ENCODE results near the gene CYP2E1.
"Not testable (repeated sequence)": the region's sequence is repeated elsewhere in the genome, so short reads cannot be mapped to it uniquely, and the experiment has no call there.

The CYP2E1 gene

DNA sequence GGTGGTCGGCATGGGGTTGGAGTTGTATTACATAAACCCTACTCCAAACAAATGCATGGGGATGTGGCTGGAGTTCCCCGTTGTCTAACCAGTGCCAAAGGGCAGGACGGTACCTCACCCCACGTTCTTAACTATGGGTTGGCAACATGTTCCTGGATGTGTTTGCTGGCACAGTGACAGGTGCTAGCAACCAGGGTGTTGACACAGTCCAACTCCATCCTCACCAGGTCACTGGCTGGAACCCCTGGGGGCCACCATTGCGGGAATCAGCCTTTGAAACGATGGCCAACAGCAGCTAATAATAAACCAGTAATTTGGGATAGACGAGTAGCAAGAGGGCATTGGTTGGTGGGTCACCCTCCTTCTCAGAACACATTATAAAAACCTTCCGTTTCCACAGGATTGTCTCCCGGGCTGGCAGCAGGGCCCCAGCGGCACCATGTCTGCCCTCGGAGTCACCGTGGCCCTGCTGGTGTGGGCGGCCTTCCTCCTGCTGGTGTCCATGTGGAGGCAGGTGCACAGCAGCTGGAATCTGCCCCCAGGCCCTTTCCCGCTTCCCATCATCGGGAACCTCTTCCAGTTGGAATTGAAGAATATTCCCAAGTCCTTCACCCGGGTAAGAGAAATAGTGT lies at the start of gene CYP2E1:
CYP2E1 (plus strand) TSS at position 407 of the 632 bp plus-strand sequence; CDS start at position 440, 33 bp downstream.
- in situ Hi-C loops (cut with MboI; ENCODE audit: low sequenced_read_pairs) = no loop called here
- H3K27me3 ChIP-seq (ENCODE audit: low read depth) = peaks cover 21% of the 10 kb centered on the region
- H3K4me1 ChIP-seq = peaks cover 3% of the 10 kb centered on the region; the same call in 1 of the 2 replicates
- no peaks in the 10 kb centered on the region for H3K36me3 ChIP-seq (replicated peaks)
- H3K4me3 ChIP-seq = no peak within 1 kb of the TSS
- no peak for DNase-seq (ENCODE audit: low spot score in 2 of 2)
- no peaks in the 10 kb centered on the region for H3K9me3 ChIP-seq

DNA sequence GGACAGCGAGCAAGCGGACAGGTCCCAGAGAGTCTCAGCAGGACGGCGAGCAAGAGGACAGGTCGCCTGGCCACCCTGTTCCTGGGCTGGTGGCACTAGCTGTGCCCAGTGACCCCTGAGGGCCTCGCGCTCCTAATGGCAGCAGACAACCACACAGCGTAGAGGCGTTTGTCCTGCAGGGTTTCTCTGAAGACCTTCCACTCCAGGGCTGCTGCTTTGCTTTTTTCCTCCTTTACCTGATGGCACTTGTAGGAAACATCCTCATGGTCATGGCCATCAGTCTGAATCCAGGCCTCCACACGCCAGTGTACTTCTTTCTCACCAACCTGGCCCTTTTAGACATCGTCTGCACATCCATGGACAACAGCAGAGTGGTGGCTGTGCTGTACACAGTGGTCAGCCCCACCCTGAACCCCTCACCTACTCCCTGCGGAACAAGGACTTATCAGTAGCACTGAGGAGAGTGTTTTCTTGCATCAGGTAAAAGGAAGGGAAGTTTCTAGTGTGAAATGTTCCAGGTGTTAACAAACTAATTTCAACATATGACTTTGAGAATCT lies 46.0 kb upstream of the CYP2E1 start:
- Histone ChIP-seq H3K9me3 (no peaks in the 10 kb centered on the region), H3K4me3 (no peak overlapping the region), H3K4me1 (no peaks in the 10 kb centered on the region), H3K36me3 (replicated peaks) (no peaks in the 10 kb centered on the region), H3K27me3 (ENCODE audit: low read depth) (peaks cover 11% of the 10 kb centered on the region)
- no peak for DNase-seq (ENCODE audit: low spot score in 2 of 2)
- in situ Hi-C loops (cut with MboI; ENCODE audit: low sequenced_read_pairs) = no loop called here

DNA sequence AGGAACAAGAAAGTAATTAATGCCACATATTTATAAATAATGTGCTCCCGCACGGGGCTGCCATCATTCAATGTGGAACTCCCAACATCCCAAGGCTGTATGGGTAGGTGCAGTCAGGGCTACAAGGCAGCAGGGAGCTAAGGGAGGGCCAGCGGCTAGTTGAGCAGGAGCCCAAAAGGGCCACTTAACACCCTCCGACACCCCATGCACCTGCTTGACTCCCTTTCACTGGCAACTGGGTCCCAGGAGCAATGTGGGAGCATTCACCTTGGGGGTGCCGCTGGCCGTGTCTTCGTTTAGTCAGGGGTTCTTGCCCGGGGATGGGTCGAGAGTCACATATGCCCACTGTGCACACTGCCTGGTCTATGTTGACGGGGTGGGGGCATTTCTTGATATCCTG lies 45.5 kb upstream of the CYP2E1 start:
- Histone ChIP-seq H3K4me3 (no peak overlapping the region), H3K4me1 (no peaks in the 10 kb centered on the region), H3K27me3 (ENCODE audit: low read depth) (peaks cover 11% of the 10 kb centered on the region), H3K9me3 (no peaks in the 10 kb centered on the region), H3K36me3 (replicated peaks) (no peaks in the 10 kb centered on the region)
- in situ Hi-C loops (cut with MboI; ENCODE audit: low sequenced_read_pairs) = no loop called here
- DNase-seq (ENCODE audit: low spot score in 2 of 2) = no peak

DNA sequence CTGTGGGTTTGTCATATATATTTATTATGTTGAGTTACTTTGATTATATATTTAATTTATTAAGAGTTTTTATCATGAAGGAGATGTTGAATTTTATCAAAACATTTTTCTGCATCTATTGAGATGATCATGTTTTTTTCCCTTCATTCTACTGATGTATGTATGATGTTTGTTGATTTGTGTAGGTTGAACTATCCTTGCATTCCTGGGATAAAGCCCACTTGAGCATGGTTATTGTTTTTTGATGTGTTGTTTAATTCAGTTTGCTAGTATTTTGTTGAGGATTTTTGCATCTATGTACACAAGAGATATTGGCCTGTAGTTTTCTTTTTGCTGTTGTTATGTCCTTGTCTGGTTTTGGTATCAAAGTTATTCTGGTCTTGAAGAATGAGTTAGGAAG lies 42.3 kb upstream of the CYP2E1 start:
- Histone ChIP-seq H3K36me3 (replicated peaks) (no peaks in the 10 kb centered on the region), H3K4me3 (no peak overlapping the region), H3K27me3 (ENCODE audit: low read depth) (peaks cover 11% of the 10 kb centered on the region), H3K4me1 (no peaks in the 10 kb centered on the region), H3K9me3 (peaks cover 6% of the 10 kb centered on the region)
- DNase-seq (ENCODE audit: low spot score in 2 of 2) = no peak
- in situ Hi-C loops (cut with MboI; ENCODE audit: low sequenced_read_pairs) = no loop called here

DNA sequence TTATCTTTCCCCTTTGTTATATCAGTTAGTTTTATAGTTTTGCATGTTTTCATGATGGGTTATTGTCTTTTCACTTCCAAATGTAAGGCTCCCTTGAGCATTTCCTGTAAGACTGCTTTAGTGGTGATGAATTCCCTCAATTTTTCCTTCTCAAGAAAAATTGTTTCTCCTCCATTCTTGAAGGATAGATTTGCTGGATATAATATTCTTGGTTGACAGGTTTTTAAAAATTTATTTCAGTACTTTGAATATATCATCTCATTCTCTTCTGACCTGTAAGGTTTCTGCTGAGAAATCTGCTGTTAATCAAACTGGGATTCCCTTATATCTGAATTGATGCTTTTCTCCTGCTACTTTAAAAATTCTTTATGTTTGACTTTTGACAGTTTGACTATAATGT lies 40.1 kb upstream of the CYP2E1 start:
- peaks cover 6% of the 10 kb centered on the region for H3K9me3 ChIP-seq
- H3K4me1 ChIP-seq = no peaks in the 10 kb centered on the region
- in situ Hi-C loops (cut with MboI; ENCODE audit: low sequenced_read_pairs) = no loop called here
- H3K27me3 ChIP-seq (ENCODE audit: low read depth) = peaks cover 5% of the 10 kb centered on the region
- H3K4me3 ChIP-seq = no peak overlapping the region
- DNase-seq (ENCODE audit: low spot score in 2 of 2) = no peak
- no peaks in the 10 kb centered on the region for H3K36me3 ChIP-seq (replicated peaks)

DNA sequence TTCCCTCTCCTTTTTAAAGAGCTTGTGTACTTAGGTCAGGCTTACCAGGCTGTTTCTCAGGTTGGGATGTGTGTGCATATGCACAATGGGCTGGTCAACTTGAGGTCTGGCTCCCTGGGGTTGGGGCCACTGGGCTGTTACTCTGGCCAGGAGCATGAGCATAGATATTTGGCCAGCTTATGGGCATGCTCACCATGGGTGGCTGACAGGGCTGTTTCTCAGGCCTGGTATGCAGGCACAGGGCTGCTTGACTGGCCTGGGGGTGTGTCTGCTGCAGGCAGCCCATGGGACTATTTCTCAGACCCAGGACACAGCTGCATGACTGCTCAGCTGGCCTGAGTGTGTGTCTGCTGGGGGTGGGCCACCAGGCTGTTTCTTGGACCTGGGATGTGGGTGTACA lies 38.8 kb upstream of the CYP2E1 start:
- no peak for DNase-seq (ENCODE audit: low spot score in 2 of 2)
- in situ Hi-C loops (cut with MboI; ENCODE audit: low sequenced_read_pairs) = no loop called here
- H3K9me3 ChIP-seq = peaks cover 6% of the 10 kb centered on the region
- no peaks in the 10 kb centered on the region for H3K36me3 ChIP-seq (replicated peaks)
- no peaks in the 10 kb centered on the region for H3K4me1 ChIP-seq
- H3K27me3 ChIP-seq (ENCODE audit: low read depth) = no peaks in the 10 kb centered on the region
- H3K4me3 ChIP-seq = no peak overlapping the region

DNA sequence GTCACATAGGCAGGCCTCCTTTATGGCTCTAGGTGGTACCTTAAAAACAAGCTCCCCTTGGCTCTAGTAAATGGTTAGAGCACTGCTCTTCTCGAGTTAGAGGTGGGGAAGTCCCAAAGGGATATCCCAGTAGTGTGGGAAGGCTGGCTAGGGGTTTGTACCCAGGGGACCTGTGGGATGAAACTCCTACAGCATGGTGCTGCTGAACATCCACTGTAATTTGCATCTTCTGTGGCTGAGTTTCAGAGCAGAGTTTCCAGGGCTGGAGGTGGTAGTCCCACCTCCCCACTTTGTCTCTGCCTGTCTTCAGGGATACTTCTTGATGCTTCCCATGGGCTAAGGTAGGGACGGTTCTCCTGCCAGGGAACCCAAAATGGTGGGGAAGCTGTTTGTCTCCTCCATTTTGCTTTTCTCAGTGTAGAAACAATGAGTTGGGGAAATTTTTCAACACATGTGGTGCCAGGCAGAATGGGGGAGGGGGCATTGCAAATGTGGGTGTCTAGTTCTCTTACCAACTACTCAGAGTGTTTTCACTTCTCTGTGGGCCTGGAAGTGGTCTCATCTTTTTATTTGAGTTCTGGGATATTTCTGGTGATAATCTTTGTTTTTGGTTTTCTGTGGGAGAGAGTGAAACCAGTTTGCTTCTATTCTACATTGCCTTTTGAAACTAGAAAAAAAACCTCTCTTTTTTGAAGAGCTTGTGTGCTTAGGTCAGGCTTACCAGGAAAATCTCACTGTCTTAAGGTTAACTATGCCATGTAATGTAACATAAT lies 37.2 kb upstream of the CYP2E1 start:
- Histone ChIP-seq H3K9me3 (peaks cover 6% of the 10 kb centered on the region), H3K27me3 (ENCODE audit: low read depth) (no peaks in the 10 kb centered on the region), H3K36me3 (replicated peaks) (no peaks in the 10 kb centered on the region), H3K4me1 (no peaks in the 10 kb centered on the region), H3K4me3 (no peak overlapping the region)
- DNase-seq (ENCODE audit: low spot score in 2 of 2) = no peak
- in situ Hi-C loops (cut with MboI; ENCODE audit: low sequenced_read_pairs) = no loop called here

DNA sequence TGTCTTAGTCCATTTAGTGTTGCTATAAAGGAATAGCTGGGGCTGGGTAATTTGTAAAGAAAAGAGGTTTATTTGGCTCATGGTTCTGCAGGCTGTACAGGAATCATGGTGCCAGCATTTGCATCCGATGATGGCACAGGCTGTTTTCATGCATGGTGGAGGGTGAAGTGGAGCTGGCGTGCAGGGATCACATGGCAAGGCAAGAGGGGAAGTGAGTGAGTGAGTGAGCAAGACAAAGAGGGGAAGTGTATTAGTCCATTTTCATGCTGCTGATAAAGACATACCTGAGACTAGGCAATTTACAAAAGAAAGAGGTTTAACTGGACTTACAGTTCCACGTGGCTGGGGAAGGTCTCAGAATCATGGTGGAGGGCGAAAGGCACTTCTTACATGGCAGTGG lies 33.6 kb upstream of the CYP2E1 start:
- DNase-seq (ENCODE audit: low spot score in 2 of 2); H3K36me3 ChIP-seq (replicated peaks); H3K27me3 ChIP-seq (ENCODE audit: low read depth); in situ Hi-C loops (cut with MboI; ENCODE audit: low sequenced_read_pairs); H3K4me3 ChIP-seq; H3K9me3 ChIP-seq; H3K4me1 ChIP-seq: not testable (repeated sequence)

DNA sequence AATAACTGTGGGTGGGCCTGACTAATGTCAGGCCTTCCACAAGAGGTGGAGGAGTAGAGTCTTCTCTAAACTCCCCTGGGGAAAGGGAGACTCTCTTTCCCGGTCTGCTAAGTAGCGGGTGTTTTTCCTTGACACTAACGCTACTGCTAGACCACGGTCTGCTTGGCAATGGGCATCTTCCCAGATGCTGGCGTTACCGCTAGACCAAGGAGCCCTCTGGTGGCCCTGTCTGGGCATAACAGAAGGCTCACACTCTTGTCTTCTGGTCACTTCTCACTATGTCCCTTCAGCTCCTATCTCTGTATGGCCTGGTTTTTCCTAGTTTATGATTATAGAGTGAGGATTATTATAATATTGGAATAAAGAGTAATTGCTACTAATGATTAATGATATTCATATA lies 29.8 kb upstream of the CYP2E1 start:
- peak in 1 of 2 experiments; percentile 36 for DNase-seq (ENCODE audit: low spot score in 2 of 2)
- in situ Hi-C loops (cut with MboI; ENCODE audit: low sequenced_read_pairs) = not testable (repeated sequence)

DNA sequence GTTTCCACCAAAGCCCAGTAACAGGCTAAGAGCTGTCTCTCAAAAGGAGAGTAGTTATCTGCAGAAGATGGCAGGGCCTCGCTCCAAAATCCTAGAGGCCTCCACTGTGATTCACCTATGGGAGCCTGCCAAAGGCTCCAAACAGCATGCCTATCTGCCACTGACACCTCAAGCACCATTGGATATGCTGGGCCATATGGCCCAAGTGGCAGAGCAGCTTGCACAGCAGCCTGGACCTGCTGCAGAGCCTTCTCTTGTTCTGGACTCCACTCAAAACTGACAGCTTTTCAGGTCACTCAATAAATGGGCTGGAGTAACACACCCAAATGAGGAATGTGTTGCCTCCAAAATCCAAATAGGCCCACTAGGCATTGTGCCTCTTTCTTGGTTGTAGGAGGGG lies 28.0 kb upstream of the CYP2E1 start:
- H3K4me3 ChIP-seq; H3K27me3 ChIP-seq (ENCODE audit: low read depth); H3K9me3 ChIP-seq; H3K36me3 ChIP-seq (replicated peaks); in situ Hi-C loops (cut with MboI; ENCODE audit: low sequenced_read_pairs); DNase-seq (ENCODE audit: low spot score in 2 of 2); H3K4me1 ChIP-seq: not testable (repeated sequence)

More for the DNA sequence above, 29.8 kb upstream of the CYP2E1 start:
- not testable (repeated sequence) for H3K27me3 ChIP-seq (ENCODE audit: low read depth); H3K36me3 ChIP-seq (replicated peaks); H3K4me3 ChIP-seq; H3K9me3 ChIP-seq; H3K4me1 ChIP-seq

DNA sequence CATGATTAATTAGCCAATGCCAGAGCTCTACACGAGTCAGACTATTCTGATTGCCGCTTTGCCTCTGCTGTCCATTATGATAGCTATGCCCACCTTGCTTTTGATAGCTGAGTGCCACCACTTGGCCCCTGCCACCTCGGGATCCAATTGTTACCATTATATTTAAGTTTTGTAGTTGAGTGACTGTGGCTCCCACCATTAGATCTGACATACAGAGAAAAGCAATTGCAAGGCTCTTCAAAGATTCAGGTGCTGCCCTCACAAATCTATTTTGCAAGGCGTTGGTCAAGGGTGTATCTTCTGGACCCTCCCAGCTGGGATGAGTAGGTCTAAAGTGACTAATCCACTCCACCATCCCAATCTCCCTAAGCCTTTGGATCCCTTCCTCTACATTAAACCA lies 26.3 kb upstream of the CYP2E1 start:
- H3K36me3 ChIP-seq (replicated peaks); H3K4me3 ChIP-seq; H3K4me1 ChIP-seq; H3K9me3 ChIP-seq; DNase-seq (ENCODE audit: low spot score in 2 of 2); H3K27me3 ChIP-seq (ENCODE audit: low read depth); in situ Hi-C loops (cut with MboI; ENCODE audit: low sequenced_read_pairs): not testable (repeated sequence)

DNA sequence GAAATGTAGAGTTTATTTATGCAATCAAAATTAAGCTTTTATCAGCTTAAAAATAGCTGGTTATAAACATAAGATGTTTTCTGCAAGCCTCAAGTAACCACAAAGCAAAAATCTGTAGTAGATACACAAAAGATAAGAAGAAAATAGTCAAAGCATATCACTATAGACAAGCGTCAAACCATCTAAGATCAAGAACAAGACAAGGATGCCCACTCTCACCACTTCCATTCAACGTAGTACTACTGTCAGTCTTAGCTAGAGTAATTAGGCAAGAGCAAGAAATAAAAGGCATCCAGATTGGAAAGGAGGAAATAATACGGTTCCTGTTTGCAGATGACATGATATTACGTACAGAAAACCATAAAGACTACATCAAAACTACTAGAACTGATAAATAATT lies 17.5 kb upstream of the CYP2E1 start:
- Histone ChIP-seq H3K4me3 (no peak overlapping the region), H3K4me1 (no peaks in the 10 kb centered on the region), H3K9me3 (no peaks in the 10 kb centered on the region), H3K27me3 (ENCODE audit: low read depth) (peaks cover 23% of the 10 kb centered on the region), H3K36me3 (replicated peaks) (no peaks in the 10 kb centered on the region)
- in situ Hi-C loops (cut with MboI; ENCODE audit: low sequenced_read_pairs) = no loop called here
- no peak for DNase-seq (ENCODE audit: low spot score in 2 of 2)

DNA sequence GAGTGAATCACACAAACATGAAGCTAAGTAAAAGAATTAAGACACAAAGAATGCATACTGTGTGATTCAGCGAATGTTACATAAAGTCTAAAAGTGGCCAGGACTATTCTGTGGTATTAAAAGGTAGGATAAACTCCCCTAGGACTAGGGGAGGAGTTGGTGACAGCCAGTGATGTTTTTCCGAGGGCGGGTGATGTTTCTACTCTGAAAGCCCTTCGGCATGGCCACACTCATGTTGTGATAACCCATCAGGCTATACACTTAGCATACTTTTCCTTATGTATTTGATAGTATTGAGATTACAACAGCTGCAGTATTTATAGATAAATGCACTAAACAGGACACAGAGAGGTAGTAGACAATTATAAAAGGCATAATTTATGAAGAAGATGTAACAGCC lies 15.8 kb upstream of the CYP2E1 start:
- H3K4me1 ChIP-seq = no peaks in the 10 kb centered on the region
- no peak for DNase-seq (ENCODE audit: low spot score in 2 of 2)
- H3K9me3 ChIP-seq = no peaks in the 10 kb centered on the region
- in situ Hi-C loops (cut with MboI; ENCODE audit: low sequenced_read_pairs) = no loop called here
- H3K4me3 ChIP-seq = no peak overlapping the region
- H3K27me3 ChIP-seq (ENCODE audit: low read depth) = peaks cover 23% of the 10 kb centered on the region
- no peaks in the 10 kb centered on the region for H3K36me3 ChIP-seq (replicated peaks)

DNA sequence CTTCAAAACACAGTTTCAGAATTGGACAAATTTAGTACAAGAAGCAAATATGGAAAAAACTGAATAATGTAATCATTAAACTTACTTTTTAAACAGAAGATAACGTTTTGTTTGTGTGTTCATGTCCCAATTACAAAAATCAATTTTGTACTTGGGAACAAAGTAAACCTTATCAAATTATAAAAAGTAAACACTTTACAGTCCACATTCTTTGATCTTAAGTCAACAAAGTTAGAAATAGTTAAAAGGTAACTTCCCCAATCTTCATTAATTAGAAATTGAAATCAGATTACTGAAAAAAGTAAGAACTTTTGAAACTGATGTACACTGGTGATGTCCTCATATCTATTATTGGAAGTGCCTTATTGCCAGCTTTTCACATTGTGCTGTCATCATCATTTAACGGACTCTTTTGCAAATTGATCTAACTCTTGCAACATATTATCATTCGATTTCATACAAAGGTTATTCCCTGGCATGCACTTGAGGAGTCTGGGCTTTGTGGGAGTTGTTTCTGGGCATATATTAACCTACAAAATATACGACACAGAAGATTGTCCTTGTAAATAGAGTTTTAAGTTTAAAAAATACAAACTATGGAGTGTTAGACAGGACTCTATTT lies 15.1 kb upstream of the CYP2E1 start:
- H3K27me3 ChIP-seq (ENCODE audit: low read depth) = peaks cover 23% of the 10 kb centered on the region
- in situ Hi-C loops (cut with MboI; ENCODE audit: low sequenced_read_pairs) = no loop called here

More for the DNA sequence above, 15.1 kb upstream of the CYP2E1 start:
- Histone ChIP-seq H3K4me1 (no peaks in the 10 kb centered on the region), H3K9me3 (no peaks in the 10 kb centered on the region), H3K36me3 (replicated peaks) (no peaks in the 10 kb centered on the region), H3K4me3 (no peak overlapping the region)
- no peak for DNase-seq (ENCODE audit: low spot score in 2 of 2)

Data from HAP-1 (cell line).